GM23338 (cell line): Measurements from ENCODE around the gene RHOH. TPM values are rescaled to one million over a fixed set of nuclear protein-coding genes. Genes with fewer than 3 reads are reported as not detected.

Experiments
- ATAC-seq: fragments of 200-7000 bp; cut with Tn5 transposase; 3 replicates; pipeline ENCODE4 v1.9.1; 2020
- DNase-seq: peaks from one replicate; pipeline ENCODE4 v3.0.0-alpha.2; 2015; ENCODE audit warnings: low spot score
- H2AFZ ChIP-seq: fragments of 200-600 bp; sonication (generic); 2 replicates; pipeline ENCODE4 v1.8.0; 2016; ENCODE audit warnings: antibody characterized with exemption, mild to moderate bottlenecking, moderate library complexity
- H3F3A ChIP-seq: fragments of 200-600 bp; sonication (generic); replicated peaks from 2 replicates; pipeline ENCODE4 v1.8.0; 2017; ENCODE audit warnings: antibody characterized with exemption, mixed run types, low read depth
- H3K27ac ChIP-seq: fragments of 200-600 bp; sonication (generic); 2 replicates; pipeline ENCODE4 v1.6.1; 2016; ENCODE audit warnings: low read depth
- H3K27me3 ChIP-seq: fragments of 200-600 bp; sonication (generic); 2 replicates; pipeline ENCODE4 v1.8.0; 2016; ENCODE audit warnings: mild to moderate bottlenecking, mixed run types, moderate library complexity; ENCODE audit not compliant: insufficient read depth
- H3K36me3 ChIP-seq: fragments of 200-600 bp; sonication (generic); 2 replicates; pipeline ENCODE4 v1.8.0; 2016; ENCODE audit warnings: mild to moderate bottlenecking; ENCODE audit not compliant: insufficient read depth
- H3K4me1 ChIP-seq: fragments of 200-600 bp; sonication (generic); 2 replicates; pipeline ENCODE4 v1.8.0; 2016; ENCODE audit warnings: mild to moderate bottlenecking, moderate library complexity; ENCODE audit not compliant: insufficient read depth
- H3K4me2 ChIP-seq: fragments of 200-600 bp; sonication (generic); 2 replicates; pipeline ENCODE4 v1.7.1; 2017; ENCODE audit warnings: mixed run types
- H3K4me3 ChIP-seq: fragments of 200-600 bp; sonication (generic); 2 replicates; pipeline ENCODE4 v1.6.1; 2016; ENCODE audit warnings: mixed run types
- H3K79me2 ChIP-seq: fragments of 200-600 bp; sonication (generic); replicated peaks from 2 replicates; pipeline ENCODE4 v1.8.0; 2017; ENCODE audit warnings: mild to moderate bottlenecking; ENCODE audit not compliant: insufficient read depth
- H3K9me2 ChIP-seq: fragments of 200-600 bp; sonication (generic); 2 replicates; pipeline ENCODE4 v1.8.0; 2017; ENCODE audit not compliant: insufficient read depth
- H4K20me1 ChIP-seq: fragments of 200-600 bp; sonication (generic); replicated peaks from 2 replicates; pipeline ENCODE4 v1.8.0; 2017; ENCODE audit warnings: mild to moderate bottlenecking; ENCODE audit not compliant: insufficient read depth
- H3K27ac Mint-ChIP-seq: 2 replicates; pipeline ENCODE4 v1.8.0; 2020; ENCODE audit warnings: inconsistent platforms, mild to moderate bottlenecking, moderate library complexity, mixed read lengths
- H3K27me3 Mint-ChIP-seq: 3 replicates; pipeline ENCODE4 v1.8.0; 2022; ENCODE audit warnings: low read depth, mild to moderate bottlenecking, moderate library complexity, mixed read lengths, inconsistent platforms; ENCODE audit not compliant: insufficient read depth, poor library complexity
- H3K36me3 Mint-ChIP-seq: 3 replicates; pipeline ENCODE4 v1.8.0; 2021; ENCODE audit warnings: low read depth, mild to moderate bottlenecking, inconsistent platforms, moderate library complexity, mixed read lengths
- H3K4me1 Mint-ChIP-seq: 3 replicates; pipeline ENCODE4 v1.8.0; 2020; ENCODE audit warnings: mild to moderate bottlenecking, inconsistent platforms, mixed read lengths
- H3K4me3 Mint-ChIP-seq: 3 replicates; pipeline ENCODE4 v1.8.0; 2021; ENCODE audit warnings: moderate library complexity, mild to moderate bottlenecking, inconsistent platforms, mixed read lengths
- H3K9me3 Mint-ChIP-seq: 3 replicates; pipeline ENCODE4 v1.8.0; 2020; ENCODE audit warnings: moderate library complexity, mild to moderate bottlenecking, inconsistent platforms, mixed read lengths
- CREB1 ChIP-seq: fragments of 250-450 bp; sonication (Bioruptor Pico); IDR thresholded peaks from 2 replicates; pipeline ENCODE4 v1.5.0; 2020; ENCODE audit warnings: low read depth, mild to moderate bottlenecking, moderate library complexity
- EZH2phosphoT487 ChIP-seq: fragments of 200-600 bp; sonication (generic); IDR thresholded peaks from one replicate; pipeline ENCODE4 v1.8.1; 2018; ENCODE audit warnings: antibody characterized with exemption; ENCODE audit not compliant: unreplicated experiment
- POLR2AphosphoS5 ChIP-seq: IDR thresholded peaks from 2 replicates; pipeline ENCODE4 v1.6.1; 2016; ENCODE audit warnings: antibody characterized with exemption, low read depth
- ZNF114 ChIP-seq: fragments of 250-450 bp; sonication (Bioruptor Pico); IDR thresholded peaks from 2 replicates; pipeline ENCODE4 v1.5.0; 2020; ENCODE audit warnings: mild to moderate bottlenecking, moderate library complexity
- ZNF331 ChIP-seq: fragments of 250-450 bp; sonication (Bioruptor Pico); IDR thresholded peaks from 2 replicates; pipeline ENCODE4 v1.5.0; 2020; ENCODE audit warnings: low read depth, mild to moderate bottlenecking, moderate library complexity
- polyA plus RNA-seq: library from polyadenylated mRNA; unstranded; fragments of >200 nt; fragmentation: Nextera tagmentation; extraction: Ambion mirVana; gene quantifications from 2 replicates; pipeline ENCODE4 v1.2.1, GENCODE V29; 2016
- total RNA-seq: library from RNA; depleted of rRNA; stranded (reverse); fragments of >200 nt; shearing (Covaris generic); gene quantifications from 2 replicates; pipeline ENCODE4 v1.2.3, GENCODE V29; 2014
- TF ChIP-seq, protein P1 (sequence below): IDR thresholded peaks from 2 replicates; pipeline ENCODE4 v1.6.1; 2016; ENCODE audit warnings: antibody characterized with exemption
- TF ChIP-seq, protein P2 (sequence below): IDR thresholded peaks from one replicate; pipeline ENCODE4 v1.6.1; 2018; ENCODE audit warnings: antibody characterized with exemption; ENCODE audit not compliant: unreplicated experiment
- TF ChIP-seq, protein P3 (sequence below): fragments of 250-450 bp; sonication (Bioruptor Pico); IDR thresholded peaks from 2 replicates; pipeline ENCODE4 v1.5.0; 2020; ENCODE audit warnings: mild to moderate bottlenecking, moderate library complexity

RHOH gene
- total and polyA plus RNA-seq, 2 experiments from 2014 or later: 2.2 to 3.7 TPM

DNA sequence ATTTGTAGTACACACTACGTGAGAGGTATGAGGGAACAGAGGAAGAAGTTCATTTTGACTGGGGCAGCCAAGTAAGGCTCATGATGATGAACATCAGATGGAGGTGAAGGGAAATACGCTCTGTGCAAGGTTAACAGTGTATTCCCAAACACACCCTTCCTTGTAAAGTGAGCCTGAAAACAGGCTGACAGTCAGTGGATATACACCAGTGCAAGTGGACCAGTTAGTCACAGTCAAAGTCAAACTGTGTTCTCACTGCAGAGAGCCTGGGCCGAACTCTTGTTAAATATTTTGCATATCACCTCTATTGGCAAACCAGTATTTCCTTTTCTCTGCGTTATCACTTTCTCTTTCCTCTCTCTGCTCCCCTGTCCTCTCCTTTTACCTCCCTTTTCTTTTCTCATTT lies 23.4 kb upstream of the RHOH start:
- Mint-ChIP-seq H3K27me3 (peaks cover 11% of the 10 kb centered on the region), H3K36me3 (no peaks in the 10 kb centered on the region), H3K4me3 (no peak overlapping the region), H3K9me3 (no peaks in the 10 kb centered on the region; the same call in 2 of the 3 replicates), H3K27ac (no peak overlapping the region), H3K4me1 (peaks cover 18% of the 10 kb centered on the region)
- Histone ChIP-seq H3K4me3 (no peak overlapping the region), H3F3A (peaks cover 3% of the 10 kb centered on the region; the same call in 1 of the 2 replicates), H3K9me2 (no peaks in the 10 kb centered on the region), H3K4me1 (peaks cover 13% of the 10 kb centered on the region), H4K20me1 (no peaks in the 10 kb centered on the region), H3K27me3 (no peaks in the 10 kb centered on the region), H2AFZ (no peak overlapping the region), H3K36me3 (no peaks in the 10 kb centered on the region), H3K79me2 (no peaks in the 10 kb centered on the region), H3K4me2 (no peak overlapping the region), H3K27ac (no peak overlapping the region)
- TF ChIP-seq EZH2phosphoT487 (no peak), POLR2AphosphoS5 (no peak), ZNF114 (CRISPR knock-in tag) (no peak), ZNF331 (CRISPR knock-in tag) (no peak), CREB1 (CRISPR knock-in tag) (no peak)
- TF ChIP-seq, protein P1, sequence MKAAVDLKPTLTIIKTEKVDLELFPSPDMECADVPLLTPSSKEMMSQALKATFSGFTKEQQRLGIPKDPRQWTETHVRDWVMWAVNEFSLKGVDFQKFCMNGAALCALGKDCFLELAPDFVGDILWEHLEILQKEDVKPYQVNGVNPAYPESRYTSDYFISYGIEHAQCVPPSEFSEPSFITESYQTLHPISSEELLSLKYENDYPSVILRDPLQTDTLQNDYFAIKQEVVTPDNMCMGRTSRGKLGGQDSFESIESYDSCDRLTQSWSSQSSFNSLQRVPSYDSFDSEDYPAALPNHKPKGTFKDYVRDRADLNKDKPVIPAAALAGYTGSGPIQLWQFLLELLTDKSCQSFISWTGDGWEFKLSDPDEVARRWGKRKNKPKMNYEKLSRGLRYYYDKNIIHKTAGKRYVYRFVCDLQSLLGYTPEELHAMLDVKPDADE: no peak
- TF ChIP-seq, protein P2, sequence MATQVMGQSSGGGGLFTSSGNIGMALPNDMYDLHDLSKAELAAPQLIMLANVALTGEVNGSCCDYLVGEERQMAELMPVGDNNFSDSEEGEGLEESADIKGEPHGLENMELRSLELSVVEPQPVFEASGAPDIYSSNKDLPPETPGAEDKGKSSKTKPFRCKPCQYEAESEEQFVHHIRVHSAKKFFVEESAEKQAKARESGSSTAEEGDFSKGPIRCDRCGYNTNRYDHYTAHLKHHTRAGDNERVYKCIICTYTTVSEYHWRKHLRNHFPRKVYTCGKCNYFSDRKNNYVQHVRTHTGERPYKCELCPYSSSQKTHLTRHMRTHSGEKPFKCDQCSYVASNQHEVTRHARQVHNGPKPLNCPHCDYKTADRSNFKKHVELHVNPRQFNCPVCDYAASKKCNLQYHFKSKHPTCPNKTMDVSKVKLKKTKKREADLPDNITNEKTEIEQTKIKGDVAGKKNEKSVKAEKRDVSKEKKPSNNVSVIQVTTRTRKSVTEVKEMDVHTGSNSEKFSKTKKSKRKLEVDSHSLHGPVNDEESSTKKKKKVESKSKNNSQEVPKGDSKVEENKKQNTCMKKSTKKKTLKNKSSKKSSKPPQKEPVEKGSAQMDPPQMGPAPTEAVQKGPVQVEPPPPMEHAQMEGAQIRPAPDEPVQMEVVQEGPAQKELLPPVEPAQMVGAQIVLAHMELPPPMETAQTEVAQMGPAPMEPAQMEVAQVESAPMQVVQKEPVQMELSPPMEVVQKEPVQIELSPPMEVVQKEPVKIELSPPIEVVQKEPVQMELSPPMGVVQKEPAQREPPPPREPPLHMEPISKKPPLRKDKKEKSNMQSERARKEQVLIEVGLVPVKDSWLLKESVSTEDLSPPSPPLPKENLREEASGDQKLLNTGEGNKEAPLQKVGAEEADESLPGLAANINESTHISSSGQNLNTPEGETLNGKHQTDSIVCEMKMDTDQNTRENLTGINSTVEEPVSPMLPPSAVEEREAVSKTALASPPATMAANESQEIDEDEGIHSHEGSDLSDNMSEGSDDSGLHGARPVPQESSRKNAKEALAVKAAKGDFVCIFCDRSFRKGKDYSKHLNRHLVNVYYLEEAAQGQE: no peak
- TF ChIP-seq, protein P3, sequence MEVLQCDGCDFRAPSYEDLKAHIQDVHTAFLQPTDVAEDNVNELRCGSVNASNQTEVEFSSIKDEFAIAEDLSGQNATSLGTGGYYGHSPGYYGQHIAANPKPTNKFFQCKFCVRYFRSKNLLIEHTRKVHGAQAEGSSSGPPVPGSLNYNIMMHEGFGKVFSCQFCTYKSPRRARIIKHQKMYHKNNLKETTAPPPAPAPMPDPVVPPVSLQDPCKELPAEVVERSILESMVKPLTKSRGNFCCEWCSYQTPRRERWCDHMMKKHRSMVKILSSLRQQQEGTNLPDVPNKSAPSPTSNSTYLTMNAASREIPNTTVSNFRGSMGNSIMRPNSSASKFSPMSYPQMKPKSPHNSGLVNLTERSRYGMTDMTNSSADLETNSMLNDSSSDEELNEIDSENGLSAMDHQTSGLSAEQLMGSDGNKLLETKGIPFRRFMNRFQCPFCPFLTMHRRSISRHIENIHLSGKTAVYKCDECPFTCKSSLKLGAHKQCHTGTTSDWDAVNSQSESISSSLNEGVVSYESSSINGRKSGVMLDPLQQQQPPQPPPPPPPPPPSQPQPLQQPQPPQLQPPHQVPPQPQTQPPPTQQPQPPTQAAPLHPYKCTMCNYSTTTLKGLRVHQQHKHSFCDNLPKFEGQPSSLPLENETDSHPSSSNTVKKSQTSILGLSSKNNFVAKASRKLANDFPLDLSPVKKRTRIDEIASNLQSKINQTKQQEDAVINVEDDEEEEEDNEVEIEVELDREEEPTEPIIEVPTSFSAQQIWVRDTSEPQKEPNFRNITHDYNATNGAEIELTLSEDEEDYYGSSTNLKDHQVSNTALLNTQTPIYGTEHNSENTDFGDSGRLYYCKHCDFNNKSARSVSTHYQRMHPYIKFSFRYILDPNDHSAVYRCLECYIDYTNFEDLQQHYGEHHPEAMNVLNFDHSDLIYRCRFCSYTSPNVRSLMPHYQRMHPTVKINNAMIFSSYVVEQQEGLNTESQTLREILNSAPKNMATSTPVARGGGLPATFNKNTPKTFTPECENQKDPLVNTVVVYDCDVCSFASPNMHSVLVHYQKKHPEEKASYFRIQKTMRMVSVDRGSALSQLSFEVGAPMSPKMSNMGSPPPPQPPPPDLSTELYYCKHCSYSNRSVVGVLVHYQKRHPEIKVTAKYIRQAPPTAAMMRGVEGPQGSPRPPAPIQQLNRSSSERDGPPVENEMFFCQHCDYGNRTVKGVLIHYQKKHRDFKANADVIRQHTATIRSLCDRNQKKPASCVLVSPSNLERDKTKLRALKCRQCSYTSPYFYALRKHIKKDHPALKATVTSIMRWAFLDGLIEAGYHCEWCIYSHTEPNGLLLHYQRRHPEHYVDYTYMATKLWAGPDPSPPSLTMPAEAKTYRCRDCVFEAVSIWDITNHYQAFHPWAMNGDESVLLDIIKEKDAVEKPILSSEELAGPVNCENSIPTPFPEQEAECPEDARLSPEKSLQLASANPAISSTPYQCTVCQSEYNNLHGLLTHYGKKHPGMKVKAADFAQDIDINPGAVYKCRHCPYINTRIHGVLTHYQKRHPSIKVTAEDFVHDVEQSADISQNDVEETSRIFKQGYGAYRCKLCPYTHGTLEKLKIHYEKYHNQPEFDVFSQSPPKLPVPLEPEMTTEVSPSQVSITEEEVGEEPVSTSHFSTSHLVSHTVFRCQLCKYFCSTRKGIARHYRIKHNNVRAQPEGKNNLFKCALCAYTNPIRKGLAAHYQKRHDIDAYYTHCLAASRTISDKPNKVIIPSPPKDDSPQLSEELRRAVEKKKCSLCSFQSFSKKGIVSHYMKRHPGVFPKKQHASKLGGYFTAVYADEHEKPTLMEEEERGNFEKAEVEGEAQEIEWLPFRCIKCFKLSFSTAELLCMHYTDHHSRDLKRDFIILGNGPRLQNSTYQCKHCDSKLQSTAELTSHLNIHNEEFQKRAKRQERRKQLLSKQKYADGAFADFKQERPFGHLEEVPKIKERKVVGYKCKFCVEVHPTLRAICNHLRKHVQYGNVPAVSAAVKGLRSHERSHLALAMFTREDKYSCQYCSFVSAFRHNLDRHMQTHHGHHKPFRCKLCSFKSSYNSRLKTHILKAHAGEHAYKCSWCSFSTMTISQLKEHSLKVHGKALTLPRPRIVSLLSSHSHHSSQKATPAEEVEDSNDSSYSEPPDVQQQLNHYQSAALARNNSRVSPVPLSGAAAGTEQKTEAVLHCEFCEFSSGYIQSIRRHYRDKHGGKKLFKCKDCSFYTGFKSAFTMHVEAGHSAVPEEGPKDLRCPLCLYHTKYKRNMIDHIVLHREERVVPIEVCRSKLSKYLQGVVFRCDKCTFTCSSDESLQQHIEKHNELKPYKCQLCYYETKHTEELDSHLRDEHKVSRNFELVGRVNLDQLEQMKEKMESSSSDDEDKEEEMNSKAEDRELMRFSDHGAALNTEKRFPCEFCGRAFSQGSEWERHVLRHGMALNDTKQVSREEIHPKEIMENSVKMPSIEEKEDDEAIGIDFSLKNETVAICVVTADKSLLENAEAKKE (CRISPR knock-in tag): no peak
- DNase-seq: no peak
- ATAC-seq: no peak
